NCI-H526 (cell line): ENCODE results near the gene HAUS3.
A peak's percentile ranks its signal among the peaks of the same experiment; 100 is the strongest.
"Not testable (repeated sequence)": the region's sequence is repeated elsewhere in the genome, so short reads cannot be mapped to it uniquely, and the experiment has no call there.

Source experiments
- DNase-seq, 2 experiments: peaks; one replicate each; lab custom pipeline; 2025; lab: John Stamatoyannopoulos, UW

The HAUS3 gene

GRCh38 chr4:2220016-2220630 is 21.8 kb downstream of the HAUS3 start:
- DNase-seq: peak in 1 of 2 experiments; percentile 81

- no peak for DNase-seq
Observed at GRCh38 chr4:2219233-2219760, 22.6 kb downstream of the HAUS3 start.

- DNase-seq: no peak
Observed at GRCh38 chr4:2218436-2218835, 23.5 kb downstream of the HAUS3 start.

- DNase-seq: no peak
Observed at GRCh38 chr4:2217726-2218125, 24.2 kb downstream of the HAUS3 start.

- no peak for DNase-seq
Observed at GRCh38 chr4:2212831-2213230, 29.1 kb downstream of the HAUS3 start.

- DNase-seq: not testable (repeated sequence)
Observed at GRCh38 chr4:2202789-2203188, 39.1 kb downstream of the HAUS3 start.

GRCh38 chr4:2194496-2194895 is 47.4 kb downstream of the HAUS3 start:
- DNase-seq: no peak

- no peak for DNase-seq
Observed at GRCh38 chr4:2193326-2193725, 48.6 kb downstream of the HAUS3 start.

GRCh38 chr4:2186865-2187172 is 55.1 kb downstream of the HAUS3 start:
- DNase-seq: no peak

- DNase-seq: peak; percentile 56 to 90
Observed at GRCh38 chr4:2186133-2186864, 55.6 kb downstream of the HAUS3 start.

GRCh38 chr4:2183394-2183793 is 58.5 kb downstream of the HAUS3 start:
- no peak for DNase-seq

- DNase-seq: no peak
Observed at GRCh38 chr4:2182994-2183393, 58.9 kb downstream of the HAUS3 start.

GRCh38 chr4:2180410-2180809 is 61.5 kb downstream of the HAUS3 start:
- no peak for DNase-seq

- DNase-seq: no peak
Observed at GRCh38 chr4:2179717-2180116, 62.2 kb downstream of the HAUS3 start.

- DNase-seq: no peak
Observed at GRCh38 chr4:2178986-2179385, 62.9 kb downstream of the HAUS3 start.
